Measurements from ENCODE around the gene IL25. TPM values are rescaled to one million over a fixed set of nuclear protein-coding genes. Genes with fewer than 3 reads are reported as not detected.

The IL25 gene
- total RNA-seq, 1 donor from 2014 or later: not detected

DNA sequence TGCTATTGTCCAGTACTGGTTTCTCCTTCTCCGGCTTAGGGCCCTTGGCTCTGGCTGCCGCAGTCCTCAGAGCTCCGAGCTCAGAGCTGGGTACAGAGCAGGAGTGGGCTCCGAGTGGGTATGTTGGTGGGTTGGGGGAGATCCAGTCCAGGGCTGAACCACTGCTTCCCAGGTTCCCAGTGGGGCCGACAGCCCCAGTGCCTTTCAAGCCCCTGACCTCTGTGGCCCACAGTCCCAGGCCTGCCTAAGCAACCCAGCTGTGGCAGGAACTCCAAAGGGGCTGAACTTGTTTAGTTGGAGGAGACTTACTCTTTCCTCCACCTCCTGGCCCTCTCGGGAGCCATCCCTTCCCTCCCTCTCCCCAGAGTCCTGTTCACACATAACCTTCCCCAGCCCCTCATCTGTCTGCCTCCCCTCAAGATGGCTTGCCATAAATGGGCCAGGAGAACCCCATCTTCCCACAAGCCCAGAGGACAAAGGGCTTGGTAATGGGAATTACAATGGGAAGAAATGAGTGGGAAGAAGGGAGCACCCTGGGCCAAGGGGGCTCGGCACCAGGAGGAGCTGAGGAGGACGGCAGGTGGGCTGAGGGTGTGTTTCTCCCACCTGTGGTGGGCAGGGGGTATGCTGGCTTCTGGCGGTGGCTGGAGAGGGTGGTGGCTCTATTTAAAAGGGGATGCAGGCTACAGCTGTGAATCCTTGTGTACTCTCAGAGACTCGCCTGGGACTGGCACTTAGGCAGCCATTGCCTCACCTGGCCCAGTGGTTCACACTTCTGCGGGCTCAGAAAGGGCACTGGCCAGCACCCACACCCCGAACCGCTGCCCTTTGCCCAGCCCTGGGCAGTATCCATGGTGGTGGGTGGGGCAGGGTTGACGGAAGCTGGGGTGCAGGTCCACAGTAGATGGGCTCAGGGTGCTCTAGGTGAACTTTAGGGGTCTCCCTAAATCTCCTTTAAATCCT is 39.2 kb downstream of the IL25 start:
- no peaks in the 10 kb centered on the region for H3K36me3 ChIP-seq

DNA sequence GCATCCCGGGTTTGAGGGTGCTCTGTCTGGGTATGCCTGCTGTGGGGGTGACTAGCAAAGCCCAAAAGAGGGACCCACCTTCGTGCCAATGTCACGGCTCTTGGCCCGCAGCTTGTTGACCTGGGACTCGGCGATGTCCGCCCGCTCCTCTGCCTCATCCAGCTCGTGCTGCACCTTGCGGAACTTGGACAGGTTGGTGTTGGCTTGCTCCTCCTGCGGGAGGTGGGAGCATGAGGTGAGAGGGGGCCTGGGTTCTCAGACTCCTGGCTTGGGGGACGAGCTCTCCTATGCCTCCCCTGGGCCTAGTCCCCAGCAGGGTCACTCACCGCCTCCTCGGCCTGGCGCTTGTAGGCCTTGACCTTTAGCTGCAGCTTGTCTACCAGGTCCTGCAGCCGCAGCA is 41.1 kb downstream of the IL25 start:
- Histone ChIP-seq H3K27ac (no peak overlapping the region), H3K4me3 (no peak overlapping the region), H3K36me3 (no peaks in the 10 kb centered on the region), H3K27me3 (no peaks in the 10 kb centered on the region), H3K4me1 (no peaks in the 10 kb centered on the region), H3K9me3 (no peaks in the 10 kb centered on the region)
- no peak for DNase-seq (ENCODE audit: low spot score in 2 of 2)
- TF ChIP-seq, protein P1, sequence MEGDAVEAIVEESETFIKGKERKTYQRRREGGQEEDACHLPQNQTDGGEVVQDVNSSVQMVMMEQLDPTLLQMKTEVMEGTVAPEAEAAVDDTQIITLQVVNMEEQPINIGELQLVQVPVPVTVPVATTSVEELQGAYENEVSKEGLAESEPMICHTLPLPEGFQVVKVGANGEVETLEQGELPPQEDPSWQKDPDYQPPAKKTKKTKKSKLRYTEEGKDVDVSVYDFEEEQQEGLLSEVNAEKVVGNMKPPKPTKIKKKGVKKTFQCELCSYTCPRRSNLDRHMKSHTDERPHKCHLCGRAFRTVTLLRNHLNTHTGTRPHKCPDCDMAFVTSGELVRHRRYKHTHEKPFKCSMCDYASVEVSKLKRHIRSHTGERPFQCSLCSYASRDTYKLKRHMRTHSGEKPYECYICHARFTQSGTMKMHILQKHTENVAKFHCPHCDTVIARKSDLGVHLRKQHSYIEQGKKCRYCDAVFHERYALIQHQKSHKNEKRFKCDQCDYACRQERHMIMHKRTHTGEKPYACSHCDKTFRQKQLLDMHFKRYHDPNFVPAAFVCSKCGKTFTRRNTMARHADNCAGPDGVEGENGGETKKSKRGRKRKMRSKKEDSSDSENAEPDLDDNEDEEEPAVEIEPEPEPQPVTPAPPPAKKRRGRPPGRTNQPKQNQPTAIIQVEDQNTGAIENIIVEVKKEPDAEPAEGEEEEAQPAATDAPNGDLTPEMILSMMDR (IDR thresholded peaks at IDR 0.05): no peak
- intact Hi-C loops (cut with DNase I): no loop called here

More for the DNA sequence above, 39.2 kb downstream of the IL25 start:
- Histone ChIP-seq H3K9me3 (no peaks in the 10 kb centered on the region), H3K27me3 (no peaks in the 10 kb centered on the region), H3K4me3 (no peak overlapping the region), H3K27ac (no peak overlapping the region), H3K4me1 (no peaks in the 10 kb centered on the region)
- TF ChIP-seq, protein P1 (IDR thresholded peaks at IDR 0.05): no peak
- DNase-seq (ENCODE audit: low spot score in 2 of 2): no peak
- intact Hi-C loops (cut with DNase I): no loop called here

DNA sequence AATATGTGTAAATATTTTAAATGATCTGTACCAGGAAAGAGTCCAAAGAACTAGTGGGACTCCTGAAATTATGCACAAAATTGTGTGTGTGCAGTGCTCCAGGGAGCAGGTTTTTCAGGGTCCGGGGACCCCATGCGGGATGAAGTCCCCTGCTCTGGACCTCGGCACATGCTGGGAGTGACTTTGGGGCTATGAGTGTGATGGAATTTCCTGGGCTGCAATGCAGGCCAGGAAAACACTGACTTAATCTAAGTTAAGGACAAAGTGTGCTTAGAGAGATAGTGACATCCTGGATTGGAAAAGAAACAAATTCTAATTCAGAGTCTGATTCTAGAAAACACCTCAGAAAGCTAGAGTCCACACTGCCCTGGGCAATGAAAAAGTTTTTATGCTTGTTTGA is 41.6 kb downstream of the IL25 start:
- H3K27me3 ChIP-seq: no peaks in the 10 kb centered on the region
- no peaks in the 10 kb centered on the region for H3K36me3 ChIP-seq
- intact Hi-C loops (cut with DNase I): no loop called here
- TF ChIP-seq, protein P1 (IDR thresholded peaks at IDR 0.05): no peak
- H3K9me3 ChIP-seq: no peaks in the 10 kb centered on the region
- DNase-seq (ENCODE audit: low spot score in 2 of 2): no peak
- H3K4me1 ChIP-seq: no peaks in the 10 kb centered on the region
- no peak overlapping the region for H3K27ac ChIP-seq
- H3K4me3 ChIP-seq: no peak overlapping the region

DNA sequence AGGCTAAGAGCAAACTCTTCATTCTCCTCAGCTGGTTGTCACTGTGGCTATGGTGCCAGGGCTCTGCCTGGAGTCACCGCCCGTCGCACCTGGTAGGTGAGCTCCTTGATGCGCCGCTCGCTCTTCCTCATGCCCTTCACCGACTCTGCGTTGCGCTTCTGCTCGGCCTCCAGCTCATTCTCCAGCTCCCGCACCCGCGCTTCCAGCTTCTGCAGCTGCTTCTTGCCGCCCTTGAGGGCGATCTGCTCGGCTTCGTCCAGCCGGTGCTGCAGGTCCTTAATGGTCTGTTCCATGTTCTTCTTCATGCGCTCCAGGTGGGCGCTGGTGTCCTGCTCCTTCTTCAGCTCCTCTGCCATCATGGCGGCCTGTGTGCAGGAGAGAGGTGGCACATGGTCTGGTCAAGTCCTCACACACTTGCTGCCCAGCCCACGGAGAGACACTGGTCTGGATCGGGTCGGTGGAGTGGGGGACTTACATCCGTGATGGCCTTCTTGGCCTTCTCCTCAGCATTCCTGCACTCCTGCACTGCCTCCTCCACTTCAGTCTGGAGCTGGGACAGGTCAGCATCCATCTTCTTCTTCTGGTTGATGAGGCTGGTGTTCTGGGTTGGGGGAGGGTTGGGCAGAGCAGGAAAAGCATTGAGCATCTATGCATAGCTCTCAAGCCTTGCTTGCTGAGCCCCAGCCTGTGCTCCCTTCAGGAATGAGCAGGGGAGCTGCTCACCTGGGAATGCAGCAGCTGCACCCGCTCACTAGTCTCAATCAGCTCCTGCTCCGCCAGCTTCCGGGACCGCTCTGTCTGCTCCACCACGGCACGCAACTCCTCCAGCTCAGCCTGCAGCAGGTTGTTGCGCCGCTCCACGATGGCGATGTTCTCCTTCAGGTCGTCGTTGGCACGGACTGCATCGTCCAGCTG is 42.6 kb downstream of the IL25 start:
- TF ChIP-seq, protein P1 (IDR thresholded peaks at IDR 0.05): no peak
- Histone ChIP-seq H3K4me1 (no peaks in the 10 kb centered on the region), H3K9me3 (no peaks in the 10 kb centered on the region), H3K27ac (no peak overlapping the region), H3K36me3 (no peaks in the 10 kb centered on the region), H3K4me3 (no peak overlapping the region), H3K27me3 (no peaks in the 10 kb centered on the region)
- DNase-seq (ENCODE audit: low spot score in 2 of 2): no peak
- intact Hi-C loops (cut with DNase I): no loop called here

DNA sequence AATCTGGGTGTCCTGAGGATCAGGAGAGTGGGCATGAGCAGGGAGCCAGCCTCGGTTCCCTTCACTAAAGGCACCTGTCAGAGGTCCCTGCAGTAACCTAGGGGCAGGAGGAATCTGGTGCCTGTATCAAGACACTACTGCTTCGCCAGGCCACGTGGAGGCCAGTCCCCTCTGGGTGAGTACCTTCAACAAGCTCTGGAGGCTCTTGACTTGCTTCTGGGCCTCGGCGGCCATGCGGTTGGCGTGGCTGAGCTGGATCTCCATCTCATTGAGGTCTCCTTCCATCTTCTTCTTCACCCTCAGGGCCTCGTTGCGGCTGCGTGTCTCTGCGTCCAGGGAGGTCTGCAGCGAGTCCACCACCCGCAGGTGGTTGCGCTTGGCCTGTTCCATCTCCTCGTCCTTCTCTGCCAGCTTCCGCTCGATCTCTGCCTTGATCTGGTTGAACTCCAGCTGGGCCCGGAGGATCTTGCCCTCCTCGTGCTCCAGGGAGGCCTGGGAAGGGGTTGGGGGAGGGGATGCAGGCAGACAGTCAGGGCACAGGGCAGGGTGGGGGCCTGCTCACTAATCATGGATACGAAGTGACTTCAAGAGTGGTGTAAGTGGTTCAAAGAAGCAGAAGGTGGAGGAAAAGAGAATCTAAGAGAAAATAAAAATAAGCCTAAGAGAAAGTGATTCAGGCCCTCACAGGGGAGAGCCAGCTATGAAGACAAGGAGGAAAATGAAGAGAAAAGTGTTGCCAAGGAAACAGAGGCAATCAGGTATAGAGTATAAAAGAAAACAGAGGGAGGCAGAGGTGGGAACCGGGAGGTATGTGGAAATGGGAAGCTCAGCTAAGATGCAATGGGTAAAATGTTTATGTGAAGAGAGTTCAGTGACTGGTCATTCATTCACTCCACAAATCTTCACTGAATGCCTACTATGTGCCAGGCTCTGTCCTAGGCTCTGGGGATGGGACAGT is 43.5 kb downstream of the IL25 start:
- H3K4me3 ChIP-seq: no peak overlapping the region
- no peaks in the 10 kb centered on the region for H3K4me1 ChIP-seq
- no peaks in the 10 kb centered on the region for H3K9me3 ChIP-seq
- no peak for DNase-seq (ENCODE audit: low spot score in 2 of 2)
- intact Hi-C loops (cut with DNase I): no loop called here
- H3K27ac ChIP-seq: no peak overlapping the region
- H3K27me3 ChIP-seq: no peaks in the 10 kb centered on the region
- TF ChIP-seq, protein P1 (IDR thresholded peaks at IDR 0.05): no peak
- H3K36me3 ChIP-seq: no peaks in the 10 kb centered on the region
